HCT116 (cell line): Measurements from ENCODE around the gene MFGE8. TPM values are rescaled to one million over a fixed set of nuclear protein-coding genes. Genes with fewer than 3 reads are reported as not detected.

Experiments used
- ATAC-seq: fragments of 200-7000 bp; cut with Tn5 transposase; 2 replicates; pipeline ENCODE4 v1.9.1; 2020; ENCODE audit warnings: mild to moderate bottlenecking, moderate library complexity
- BruUV-seq: library from RNA; stranded (reverse); fragments of 400-500 nt; replicated peaks from 2 replicates; lab custom pipeline; 2021; lab: Mats Ljungman, UMichigan
- CTCF ChIA-PET: fragments of 300-600 bp; sonication (Branson Sonifier 250); formaldehyde crosslinking; loops from one replicate; lab custom pipeline; 2021; ENCODE audit warnings: antibody characterized with exemption; lab: Charles Lee
- POLR2A ChIA-PET: fragments of 300-600, 350-600 bp; sonication (Branson Sonifier 250); formaldehyde crosslinking; loops from one replicate; lab custom pipeline; 2021; ENCODE audit warnings: antibody characterized with exemption; lab: Charles Lee
- RAD21 ChIA-PET, 2 experiments: fragments of 300-600 bp; sonication (Branson Sonifier 250); formaldehyde crosslinking; loops; one replicate each; lab custom pipeline; 2023; ENCODE audit warnings: low total read pairs in 2 of 2; ENCODE audit not compliant: uncharacterized antibody in 2 of 2, unreplicated experiment in 2 of 2, low non-redundant PET in 1 of 2; lab: Charles Lee
- DNase-seq: peaks from one replicate; pipeline ENCODE4 v3.0.0-alpha.2; 2010; ENCODE audit warnings: low read depth, low spot score
- H2AFZ ChIP-seq: fragments of 200-600 bp; shearing (Covaris generic), sonication (generic); 2 replicates; pipeline ENCODE4 v1.6.1; 2017; ENCODE audit warnings: low read depth, mixed run types, mixed read lengths, antibody characterized with exemption, low read length; ENCODE audit not compliant: poor library complexity, severe bottlenecking
- H3K27ac ChIP-seq: 2 replicates; pipeline ENCODE4 v1.5.1; 2012; ENCODE audit warnings: low read depth, low read length
- H3K27me3 ChIP-seq: fragments of 200-600 bp; sonication (generic); 2 replicates; pipeline ENCODE4 v1.6.1; 2016; ENCODE audit warnings: mixed run types, low read length, mixed read lengths; ENCODE audit not compliant: insufficient read depth
- H3K36me3 ChIP-seq, 2 experiments: fragments of 200-500 bp in 1 of 2; fragments of 200-600 bp in 1 of 2; sonication (Bioruptor generic) in 1 of 2; sonication (generic) in 1 of 2; 2 replicates each; pipeline versions ENCODE4 v1.5.1 to v1.6.1; 2014 to 2016; ENCODE audit warnings: low read length in 2 of 2, inconsistent platforms in 1 of 2, mixed read lengths in 1 of 2, mixed run types in 1 of 2; ENCODE audit not compliant: insufficient read depth in 2 of 2, control insufficient read depth in 1 of 2
- H3K4me1 ChIP-seq, 2 experiments: fragments of 200-600 bp in 1 of 2; sonication (generic) in 1 of 2; 2 replicates each; pipeline versions ENCODE4 v1.5.1 to v1.6.1; 2012 to 2017; ENCODE audit warnings: low read length in 2 of 2, inconsistent platforms in 1 of 2, mild to moderate bottlenecking in 1 of 2, mixed read lengths in 1 of 2, mixed run types in 1 of 2, moderate library complexity in 1 of 2; ENCODE audit not compliant: insufficient read depth in 2 of 2, control insufficient read depth in 1 of 2
- H3K4me2 ChIP-seq: fragments of 200-600 bp; sonication (generic); 2 replicates; pipeline ENCODE4 v1.6.1; 2017; ENCODE audit warnings: mixed run types, low read length, mixed read lengths
- H3K4me3 ChIP-seq, 2 experiments: fragments of 200-600 bp in 1 of 2; sonication (generic) in 1 of 2; replicated peaks in 1 of 2; 2 replicates each; pipeline ENCODE4 v1.5.1; 2011 to 2016; ENCODE audit warnings: low read length in 2 of 2, control low read depth in 1 of 2, low read depth in 1 of 2, mild to moderate bottlenecking in 1 of 2, mixed read lengths in 1 of 2, mixed run types in 1 of 2
- H3K79me2 ChIP-seq: fragments of 200-600 bp; sonication (generic); 2 replicates; pipeline ENCODE4 v1.6.1; 2017; ENCODE audit warnings: mild to moderate bottlenecking, mixed run types, low read length, moderate library complexity, mixed read lengths; ENCODE audit not compliant: insufficient read depth
- H3K9ac ChIP-seq: fragments of 200-600 bp; sonication (generic); 2 replicates; pipeline ENCODE4 v1.6.1; 2016; ENCODE audit warnings: low read length, mixed read lengths
- H3K9me2 ChIP-seq: fragments of 200-600 bp; sonication (generic), shearing (Covaris generic); 2 replicates; pipeline ENCODE4 v1.6.1; 2017; ENCODE audit warnings: mixed run types, mild to moderate bottlenecking, moderate library complexity; ENCODE audit not compliant: insufficient read depth
- H3K9me3 ChIP-seq, 2 experiments: fragments of 200-500 bp in 1 of 2; fragments of 200-600 bp in 1 of 2; sonication (Bioruptor generic) in 1 of 2; sonication (generic) in 1 of 2; 2 replicates each; pipeline ENCODE4 v1.6.1; 2014 to 2017; ENCODE audit warnings: low read length in 2 of 2, mixed read lengths in 2 of 2, inconsistent platforms in 1 of 2, low read depth in 1 of 2, mild to moderate bottlenecking in 1 of 2, mixed run types in 1 of 2, moderate library complexity in 1 of 2; ENCODE audit not compliant: control insufficient read depth in 1 of 2, insufficient read depth in 1 of 2
- H4K20me1 ChIP-seq: fragments of 200-600 bp; sonication (generic), shearing (Covaris generic); 2 replicates; pipeline ENCODE4 v1.6.1; 2017; ENCODE audit warnings: mixed run types, mild to moderate bottlenecking, moderate library complexity; ENCODE audit not compliant: insufficient read depth
- ATF3 ChIP-seq: IDR thresholded peaks from 2 replicates; pipeline ENCODE4 v1.6.1; 2012
- CBX3 ChIP-seq: IDR thresholded peaks from 2 replicates; pipeline ENCODE4 v1.6.1; 2012; ENCODE audit warnings: low read depth
- CEBPB ChIP-seq: IDR thresholded peaks from 2 replicates; pipeline ENCODE4 v1.6.1; 2012; ENCODE audit warnings: low read depth
- CTCF ChIP-seq, 3 experiments: fragments of 200-600 bp in 1 of 3; sonication (generic) in 1 of 3; IDR thresholded peaks in 2 of 3; conservative IDR thresholded peaks in 1 of 3; 2 replicates each; pipeline ENCODE4 v1.5.1; 2012 to 2017; ENCODE audit warnings: low read depth in 2 of 3, low read length in 2 of 3, antibody characterized with exemption in 1 of 3, borderline replicate concordance in 1 of 3, control low read depth in 1 of 3, mild to moderate bottlenecking in 1 of 3, mixed read lengths in 1 of 3, mixed run types in 1 of 3, moderate library complexity in 1 of 3; ENCODE audit not compliant: insufficient read depth in 1 of 3
- EZH2phosphoT487 ChIP-seq: fragments of 200-600 bp; IDR thresholded peaks from 2 replicates; pipeline ENCODE4 v1.6.1; 2018; ENCODE audit warnings: antibody characterized with exemption, borderline replicate concordance
- FOSL1 ChIP-seq: IDR thresholded peaks from 2 replicates; pipeline ENCODE4 v1.6.1; 2012; ENCODE audit warnings: low read depth
- JUND ChIP-seq: IDR thresholded peaks from 2 replicates; pipeline ENCODE4 v1.6.1; 2012
- POLR2A ChIP-seq: IDR thresholded peaks from 2 replicates; pipeline ENCODE4 v1.7.0; 2011; ENCODE audit warnings: borderline replicate concordance; ENCODE audit not compliant: insufficient read depth, insufficient read length; ENCODE audit errors: extremely low read depth
- RAD21 ChIP-seq: IDR thresholded peaks from 2 replicates; pipeline ENCODE4 v1.6.1; 2012; ENCODE audit warnings: low read depth, mild to moderate bottlenecking
- SP1 ChIP-seq: IDR thresholded peaks from 2 replicates; pipeline ENCODE4 v1.6.1; 2012; ENCODE audit warnings: low read depth
- SRF ChIP-seq: IDR thresholded peaks from 2 replicates; pipeline ENCODE4 v1.6.1; 2012; ENCODE audit warnings: low read depth
- YY1 ChIP-seq: IDR thresholded peaks from 2 replicates; pipeline ENCODE4 v1.6.1; 2011; ENCODE audit warnings: low read length, low read depth, moderate library complexity, mild to moderate bottlenecking; ENCODE audit not compliant: insufficient replicate concordance; ENCODE audit errors: extremely low read depth
- ZFX ChIP-seq: fragments of 450-650 bp; IDR thresholded peaks from 2 replicates; pipeline ENCODE4 v1.6.1; 2017
- intact Hi-C: fragments of 100-400 bp; cut with micrococcal nuclease; formaldehyde crosslinking; loops from 2 replicates; pipeline ENCODE4 v1.10.0; 2022
- total RNA-seq: library from RNA; stranded (reverse); gene quantifications from one replicate; pipeline ENCODE4 v1.2.1, GENCODE V29; 2021; ENCODE audit not compliant: unreplicated experiment
- TF ChIP-seq, protein P1 (sequence below): IDR thresholded peaks from 2 replicates; pipeline ENCODE4 v1.6.1; 2012

The MFGE8 gene
- total RNA-seq, 1 experiment from 2014 or later: 70.7 TPM

- intact Hi-C loops: loop anchor here (1.0 to 2.0 kb wide), 2 partner anchors 113 to 273 kb away; no protein-coding TSS in a partner anchor
- ATAC-seq: no peak
- BruUV-seq: no TSS peak
Measured at GRCh38 chr15:88904257-88904623, 8.9 kb downstream of the MFGE8 start.

DNA sequence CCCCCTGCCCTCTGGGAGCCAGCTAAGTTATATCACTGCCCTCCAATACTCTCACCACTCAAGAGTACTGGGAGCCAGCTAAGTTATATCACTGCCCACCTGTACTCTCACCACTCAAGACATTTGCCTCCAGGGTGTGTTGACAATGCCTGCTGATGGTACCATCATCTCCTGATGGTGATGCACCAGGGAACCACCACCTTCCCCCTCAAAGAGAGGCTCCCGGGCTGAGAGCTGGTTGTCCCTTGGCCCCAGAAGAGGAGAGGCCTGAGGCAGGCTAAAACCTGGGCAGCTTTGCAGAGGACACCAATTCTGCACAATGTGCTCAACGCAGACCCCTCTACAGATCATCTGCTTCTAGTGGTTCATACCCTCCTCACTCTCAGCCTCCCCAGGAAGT lies 10.3 kb downstream of the MFGE8 start:
- RAD21 ChIA-PET: no interaction called here
- no peaks in the 10 kb centered on the region for H3K27me3 ChIP-seq
- no peak for ATAC-seq
- H3K4me3 ChIP-seq: no peak overlapping the region
- no TSS peak for BruUV-seq
- H3K36me3 ChIP-seq: 0 out of 4 replicates have a peak, but pooled peaks cover 0 to 2% of the 10 kb centered on the region in 2 experiments
- no peaks in the 10 kb centered on the region for H3K79me2 ChIP-seq
- TF ChIP-seq CEBPB: no peak
- TF ChIP-seq SRF: no peak
- no peak for TF ChIP-seq ATF3
- no peak for TF ChIP-seq SP1
- TF ChIP-seq EZH2phosphoT487: no peak
- no peak for TF ChIP-seq POLR2A
- no peak for TF ChIP-seq YY1
- TF ChIP-seq FOSL1: no peak
- TF ChIP-seq, protein P1, sequence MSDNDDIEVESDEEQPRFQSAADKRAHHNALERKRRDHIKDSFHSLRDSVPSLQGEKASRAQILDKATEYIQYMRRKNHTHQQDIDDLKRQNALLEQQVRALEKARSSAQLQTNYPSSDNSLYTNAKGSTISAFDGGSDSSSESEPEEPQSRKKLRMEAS: no peak
- no peak for TF ChIP-seq RAD21
- no peak for TF ChIP-seq CBX3
- TF ChIP-seq CTCF (IDR thresholded peaks at IDR 0.05 in 2 of 3, conservative IDR thresholded peaks at IDR 0.05 in 1 of 3; ENCODE audit: borderline replicate concordance in 1 of 3, insufficient read depth in 1 of 3, low read depth in 2 of 3, low read length in 2 of 3): no peak
- TF ChIP-seq JUND: no peak
- TF ChIP-seq ZFX: no peak
- TF ChIP-seq, all 23 proteins: peak for 0
- ChIA-PET CTCF (interaction anchor here (1.0 kb wide), 2 partner anchors 24 to 275 kb away, joined by 3 to 4 read pairs; no protein-coding TSS in a partner anchor), POLR2A (interaction anchor here (1.0 kb wide), 1 partner anchor 275 kb away, joined by 3 read pairs; no protein-coding TSS in a partner anchor)
- no peak overlapping the region for H3K4me2 ChIP-seq
- no peaks in the 10 kb centered on the region for H3K9me2 ChIP-seq
- H4K20me1 ChIP-seq: no peaks in the 10 kb centered on the region
- H3K4me1 ChIP-seq: peaks cover 8 to 30% of the 10 kb centered on the region in 2 experiments
- intact Hi-C loops: no loop called here
- no peak overlapping the region for H3K9ac ChIP-seq
- no peaks in the 10 kb centered on the region for H3K9me3 ChIP-seq
- H3K27ac ChIP-seq: no peak overlapping the region
- H2AFZ ChIP-seq: no peak overlapping the region
- DNase-seq: no peak

More at GRCh38 chr15:88904257-88904623, 8.9 kb downstream of the MFGE8 start:
- H3K9me3 ChIP-seq: no peaks in the 10 kb centered on the region
- TF ChIP-seq JUND (no peak), FOSL1 (no peak), SP1 (no peak)
- TF ChIP-seq, all 23 proteins: peak for 0
- ChIA-PET CTCF (interaction anchor here (0.6 to 3.2 kb wide), 24 partner anchors 9 to 396 kb away, joined by 3 to 38 read pairs (median 6); partner anchors contain the start of genes ABHD2, HAPLN3 and MFGE8), POLR2A (interaction anchor here (1.0 to 1.5 kb wide), 2 partner anchors 8 to 113 kb away, joined by 3 to 5 read pairs; no protein-coding TSS in a partner anchor), RAD21 (interaction anchor here (0.6 to 1.9 kb wide), 6 partner anchors 97 to 274 kb away, joined by 3 to 10 read pairs (median 6); no protein-coding TSS in a partner anchor)
- H3K36me3 ChIP-seq: 0 out of 4 replicates have a peak, but pooled peaks cover 0 to 2% of the 10 kb centered on the region in 2 experiments
- H3K9ac ChIP-seq: no peak overlapping the region
- H3K27ac ChIP-seq: no peak overlapping the region
- no peaks in the 10 kb centered on the region for H4K20me1 ChIP-seq
- no peak for DNase-seq
- peak overlapping the region; percentile 47; the same call in 1 of the 2 replicates for H3K4me2 ChIP-seq
- H3K27me3 ChIP-seq: no peaks in the 10 kb centered on the region
- no peak overlapping the region for H3K4me3 ChIP-seq
- no peak overlapping the region for H2AFZ ChIP-seq
- no peaks in the 10 kb centered on the region for H3K9me2 ChIP-seq
- H3K79me2 ChIP-seq: no peaks in the 10 kb centered on the region
- peaks cover 7 to 28% of the 10 kb centered on the region in 2 experiments; a peak in 3 of 4 replicates for H3K4me1 ChIP-seq
